GM19328 (cell line): Measurements from ENCODE around the gene TICRR.

Experiments
- ATAC-seq: cut with Tn5 transposase; IDR thresholded peaks from one replicate; pipeline ENCODE4 v1.9.1; 2021; ENCODE audit warnings: mild to moderate bottlenecking, moderate library complexity; ENCODE audit not compliant: unreplicated experiment

Gene TICRR

DNA sequence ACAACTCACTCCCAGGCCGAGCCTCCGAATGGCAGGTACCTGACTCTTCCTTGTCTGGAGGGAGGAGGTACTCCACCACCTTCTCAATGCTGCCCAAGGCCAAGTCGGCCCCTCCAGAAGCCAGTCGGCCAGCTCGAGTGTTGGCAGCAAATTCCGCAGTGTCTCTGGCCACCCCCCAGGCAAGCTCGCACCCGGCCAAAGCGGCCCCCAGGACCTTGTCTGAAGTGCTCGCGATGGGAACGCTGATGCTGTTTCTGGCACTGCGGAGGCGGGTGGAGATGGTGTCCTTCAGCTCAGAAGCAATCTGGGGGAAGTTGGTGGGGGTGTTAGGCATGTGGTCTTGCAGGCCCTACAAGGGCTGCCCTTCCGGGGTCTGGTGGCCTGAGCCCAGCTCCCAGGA is 94.7 kb downstream of the TICRR start:
- ATAC-seq: no peak

GRCh38 chr15:89670971-89671560 is 95.8 kb downstream of the TICRR start:
- no peak for ATAC-seq

DNA sequence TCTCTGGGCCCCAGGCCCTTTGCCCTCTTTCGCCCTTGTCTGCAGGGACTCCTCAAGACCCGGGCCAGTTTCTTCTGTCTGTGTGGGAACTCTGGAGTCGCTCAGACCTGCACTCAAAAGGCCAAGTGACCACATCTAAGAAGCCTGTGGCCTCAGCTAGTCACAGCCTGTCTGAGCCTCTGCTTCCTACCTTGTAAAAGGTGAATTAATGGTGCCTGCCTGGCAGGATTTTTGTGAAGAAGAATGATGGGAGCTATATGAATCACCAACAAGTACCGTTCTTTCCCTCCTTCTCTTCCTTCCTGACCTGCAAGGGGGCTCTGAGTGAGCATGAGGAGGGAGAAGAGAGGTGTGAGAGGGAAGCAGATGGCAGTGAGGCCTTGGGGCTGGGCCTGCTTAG is 96.4 kb downstream of the TICRR start:
- no peak for ATAC-seq

GRCh38 chr15:89672221-89673164 is 97.2 kb downstream of the TICRR start:
- no peak for ATAC-seq

DNA sequence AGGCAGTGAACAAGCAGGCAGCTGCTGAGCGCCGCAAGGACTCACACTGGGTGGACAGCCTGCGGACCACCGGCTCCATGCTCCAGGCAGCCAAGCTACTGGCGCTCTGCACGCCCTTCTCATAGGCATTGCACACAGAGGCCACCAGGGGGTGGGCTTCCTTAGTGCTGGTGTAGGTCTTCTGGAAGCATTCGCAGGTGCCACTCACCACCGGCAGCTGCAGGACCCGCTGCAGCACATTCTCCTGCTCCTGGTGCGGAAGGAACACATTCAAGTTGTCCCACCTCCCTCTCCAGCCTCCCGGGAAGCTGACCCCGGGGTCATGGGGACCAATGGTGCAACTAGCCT is 97.9 kb downstream of the TICRR start:
- no peak for ATAC-seq

DNA sequence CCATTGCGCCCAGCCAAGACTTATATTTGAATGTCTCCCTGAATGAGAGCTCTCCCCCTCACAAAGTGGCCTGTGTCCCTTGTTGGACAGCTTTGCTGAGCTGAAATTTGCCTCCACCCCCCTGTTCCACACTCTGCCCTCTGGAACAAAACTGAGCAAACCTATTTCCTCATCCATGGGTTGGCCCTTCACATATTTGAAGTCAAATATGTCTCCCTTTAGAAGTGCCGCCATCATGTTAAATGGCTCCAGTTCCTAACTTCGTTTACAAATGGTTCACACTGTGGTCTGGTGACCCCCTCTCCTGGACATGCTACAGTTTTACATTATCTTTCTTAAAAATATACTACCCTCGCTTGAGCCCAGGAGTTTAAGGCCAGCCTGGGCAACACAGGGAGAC is 99.3 kb downstream of the TICRR start:
- no peak for ATAC-seq

DNA sequence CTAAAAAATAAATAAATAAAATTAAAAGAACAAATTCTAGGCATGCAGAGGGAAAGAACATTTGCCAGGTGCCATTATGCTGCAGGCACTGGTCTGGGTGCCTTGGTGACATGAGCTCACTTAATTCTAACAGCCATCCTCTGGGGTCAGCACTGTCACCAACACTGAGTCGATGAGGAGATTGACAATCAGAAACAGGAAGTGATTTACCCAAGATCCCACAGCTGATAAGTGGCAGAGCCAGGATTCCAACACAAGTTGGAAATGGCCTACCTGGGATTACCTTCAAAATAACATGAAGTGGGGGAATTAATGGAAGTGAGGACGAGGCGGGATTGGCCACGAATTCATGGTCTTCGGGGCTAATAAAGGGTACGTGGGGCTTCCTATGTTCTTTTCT is 100.3 kb downstream of the TICRR start:
- no peak for ATAC-seq

DNA sequence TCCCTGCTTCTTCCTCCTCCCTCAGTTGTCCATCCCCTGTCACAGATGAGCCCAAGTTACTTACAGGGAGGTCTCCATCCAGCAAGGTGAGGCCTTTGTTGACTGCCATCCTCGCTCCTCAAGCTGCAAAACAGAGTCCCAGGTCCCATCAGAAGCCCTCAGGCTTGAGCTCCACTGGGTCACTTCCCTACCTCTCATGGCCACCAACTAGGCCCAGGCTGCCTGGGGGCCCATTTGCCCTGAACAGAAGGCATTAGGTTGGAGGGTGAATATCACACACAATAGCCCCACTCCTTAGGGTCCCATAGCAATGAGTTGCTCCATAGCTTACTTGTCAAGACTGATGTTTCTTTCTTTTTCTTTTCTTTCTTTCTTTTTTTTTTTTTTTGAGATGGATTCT is 102.1 kb downstream of the TICRR start:
- no peak for ATAC-seq
